GM23338 (cell line): ENCODE results near the gene NAALADL2. TPM values are rescaled to one million over a fixed set of nuclear protein-coding genes. Genes with fewer than 3 reads are reported as not detected.

ENCODE experiments used
- ATAC-seq: fragments of 200-7000 bp; cut with Tn5 transposase; 3 replicates; pipeline ENCODE4 v1.9.1; 2020
- DNase-seq: peaks from one replicate; pipeline ENCODE4 v3.0.0-alpha.2; 2015; ENCODE audit warnings: low spot score
- H2AFZ ChIP-seq: fragments of 200-600 bp; sonication (generic); 2 replicates; pipeline ENCODE4 v1.8.0; 2016; ENCODE audit warnings: antibody characterized with exemption, mild to moderate bottlenecking, moderate library complexity
- H3F3A ChIP-seq: fragments of 200-600 bp; sonication (generic); replicated peaks from 2 replicates; pipeline ENCODE4 v1.8.0; 2017; ENCODE audit warnings: antibody characterized with exemption, mixed run types, low read depth
- H3K27ac ChIP-seq: fragments of 200-600 bp; sonication (generic); 2 replicates; pipeline ENCODE4 v1.6.1; 2016; ENCODE audit warnings: low read depth
- H3K27me3 ChIP-seq: fragments of 200-600 bp; sonication (generic); 2 replicates; pipeline ENCODE4 v1.8.0; 2016; ENCODE audit warnings: mild to moderate bottlenecking, mixed run types, moderate library complexity; ENCODE audit not compliant: insufficient read depth
- H3K36me3 ChIP-seq: fragments of 200-600 bp; sonication (generic); 2 replicates; pipeline ENCODE4 v1.8.0; 2016; ENCODE audit warnings: mild to moderate bottlenecking; ENCODE audit not compliant: insufficient read depth
- H3K4me1 ChIP-seq: fragments of 200-600 bp; sonication (generic); 2 replicates; pipeline ENCODE4 v1.8.0; 2016; ENCODE audit warnings: mild to moderate bottlenecking, moderate library complexity; ENCODE audit not compliant: insufficient read depth
- H3K4me2 ChIP-seq: fragments of 200-600 bp; sonication (generic); 2 replicates; pipeline ENCODE4 v1.7.1; 2017; ENCODE audit warnings: mixed run types
- H3K4me3 ChIP-seq: fragments of 200-600 bp; sonication (generic); 2 replicates; pipeline ENCODE4 v1.6.1; 2016; ENCODE audit warnings: mixed run types
- H3K79me2 ChIP-seq: fragments of 200-600 bp; sonication (generic); replicated peaks from 2 replicates; pipeline ENCODE4 v1.8.0; 2017; ENCODE audit warnings: mild to moderate bottlenecking; ENCODE audit not compliant: insufficient read depth
- H3K9me2 ChIP-seq: fragments of 200-600 bp; sonication (generic); 2 replicates; pipeline ENCODE4 v1.8.0; 2017; ENCODE audit not compliant: insufficient read depth
- H4K20me1 ChIP-seq: fragments of 200-600 bp; sonication (generic); replicated peaks from 2 replicates; pipeline ENCODE4 v1.8.0; 2017; ENCODE audit warnings: mild to moderate bottlenecking; ENCODE audit not compliant: insufficient read depth
- H3K27ac Mint-ChIP-seq: 2 replicates; pipeline ENCODE4 v1.8.0; 2020; ENCODE audit warnings: inconsistent platforms, mild to moderate bottlenecking, moderate library complexity, mixed read lengths
- H3K27me3 Mint-ChIP-seq: 3 replicates; pipeline ENCODE4 v1.8.0; 2022; ENCODE audit warnings: low read depth, mild to moderate bottlenecking, moderate library complexity, mixed read lengths, inconsistent platforms; ENCODE audit not compliant: insufficient read depth, poor library complexity
- H3K36me3 Mint-ChIP-seq: 3 replicates; pipeline ENCODE4 v1.8.0; 2021; ENCODE audit warnings: low read depth, mild to moderate bottlenecking, inconsistent platforms, moderate library complexity, mixed read lengths
- H3K4me1 Mint-ChIP-seq: 3 replicates; pipeline ENCODE4 v1.8.0; 2020; ENCODE audit warnings: mild to moderate bottlenecking, inconsistent platforms, mixed read lengths
- H3K4me3 Mint-ChIP-seq: 3 replicates; pipeline ENCODE4 v1.8.0; 2021; ENCODE audit warnings: moderate library complexity, mild to moderate bottlenecking, inconsistent platforms, mixed read lengths
- H3K9me3 Mint-ChIP-seq: 3 replicates; pipeline ENCODE4 v1.8.0; 2020; ENCODE audit warnings: moderate library complexity, mild to moderate bottlenecking, inconsistent platforms, mixed read lengths
- CREB1 ChIP-seq: fragments of 250-450 bp; sonication (Bioruptor Pico); IDR thresholded peaks from 2 replicates; pipeline ENCODE4 v1.5.0; 2020; ENCODE audit warnings: low read depth, mild to moderate bottlenecking, moderate library complexity
- CTCF ChIP-seq, 2 experiments: fragments of 200-600 bp in 1 of 2; sonication (generic) in 1 of 2; conservative IDR thresholded peaks; 2 replicates each; pipeline versions ENCODE4 v1.5.1 to v1.6.1; 2016 to 2017; ENCODE audit warnings: antibody characterized with exemption in 2 of 2, low read depth in 2 of 2, mild to moderate bottlenecking in 2 of 2, moderate library complexity in 1 of 2
- ETS1 ChIP-seq: IDR thresholded peaks from 2 replicates; pipeline ENCODE4 v1.6.1; 2016; ENCODE audit warnings: antibody characterized with exemption
- EZH2 ChIP-seq: fragments of 200-600 bp; sonication (generic); IDR thresholded peaks from one replicate; pipeline ENCODE4 v1.8.0; 2017; ENCODE audit warnings: antibody characterized with exemption, mild to moderate bottlenecking, low read depth; ENCODE audit not compliant: unreplicated experiment
- EZH2phosphoT487 ChIP-seq: fragments of 200-600 bp; sonication (generic); IDR thresholded peaks from one replicate; pipeline ENCODE4 v1.8.1; 2018; ENCODE audit warnings: antibody characterized with exemption; ENCODE audit not compliant: unreplicated experiment
- JUNB ChIP-seq: IDR thresholded peaks from one replicate; pipeline ENCODE4 v1.6.1; 2016; ENCODE audit warnings: antibody characterized with exemption; ENCODE audit not compliant: unreplicated experiment
- NANOG ChIP-seq: IDR thresholded peaks from 2 replicates; pipeline ENCODE4 v1.6.1; 2016; ENCODE audit warnings: antibody characterized with exemption, borderline replicate concordance
- POLR2AphosphoS5 ChIP-seq: IDR thresholded peaks from 2 replicates; pipeline ENCODE4 v1.6.1; 2016; ENCODE audit warnings: antibody characterized with exemption, low read depth
- STAT1 ChIP-seq: IDR thresholded peaks from one replicate; pipeline ENCODE4 v1.6.1; 2016; ENCODE audit warnings: antibody characterized with exemption; ENCODE audit not compliant: unreplicated experiment
- ZNF114 ChIP-seq: fragments of 250-450 bp; sonication (Bioruptor Pico); IDR thresholded peaks from 2 replicates; pipeline ENCODE4 v1.5.0; 2020; ENCODE audit warnings: mild to moderate bottlenecking, moderate library complexity
- ZNF331 ChIP-seq: fragments of 250-450 bp; sonication (Bioruptor Pico); IDR thresholded peaks from 2 replicates; pipeline ENCODE4 v1.5.0; 2020; ENCODE audit warnings: low read depth, mild to moderate bottlenecking, moderate library complexity
- polyA plus RNA-seq: library from polyadenylated mRNA; unstranded; fragments of >200 nt; fragmentation: Nextera tagmentation; extraction: Ambion mirVana; gene quantifications from 2 replicates; pipeline ENCODE4 v1.2.1, GENCODE V29; 2016
- total RNA-seq: library from RNA; depleted of rRNA; stranded (reverse); fragments of >200 nt; shearing (Covaris generic); gene quantifications from 2 replicates; pipeline ENCODE4 v1.2.3, GENCODE V29; 2014

NAALADL2 gene
- total and polyA plus RNA-seq, 2 experiments from 2014 or later, result 1.6 to 2.6 TPM

- Mint-ChIP-seq H3K9me3 (no peaks in the 10 kb centered on the region; the same call in 2 of the 3 replicates), H3K4me1 (peaks cover 6% of the 10 kb centered on the region), H3K27me3 (peaks cover 1% of the 10 kb centered on the region), H3K4me3 (no peak overlapping the region), H3K27ac (no peak overlapping the region), H3K36me3 (no peaks in the 10 kb centered on the region)
- H3K79me2 ChIP-seq, result no peaks in the 10 kb centered on the region
- H2AFZ ChIP-seq, result 0 out of 2 replicates have a peak overlapping the region, but pooled peaks have one; percentile 33
- ATAC-seq (no peak), DNase-seq (no peak)
- peaks cover 3% of the 10 kb centered on the region; the same call in 1 of the 2 replicates for H3K4me1 ChIP-seq
- no peaks in the 10 kb centered on the region for H4K20me1 ChIP-seq
- TF ChIP-seq JUNB, result no peak
- TF ChIP-seq ZNF331 (CRISPR knock-in tag), result no peak
- no peak for TF ChIP-seq STAT1
- no peak for TF ChIP-seq POLR2AphosphoS5
- TF ChIP-seq CREB1 (CRISPR knock-in tag), result no peak
- no peak for TF ChIP-seq CTCF (conservative IDR thresholded peaks at IDR 0.05; ENCODE audit: low read depth in 2 of 2)
- TF ChIP-seq NANOG, result no peak
- no peak for TF ChIP-seq ZNF114 (CRISPR knock-in tag)
- TF ChIP-seq ETS1, result no peak
- no peaks in the 10 kb centered on the region for H3K9me2 ChIP-seq
- H3F3A ChIP-seq, result no peaks in the 10 kb centered on the region
- H3K27ac ChIP-seq, result no peak overlapping the region
- no peaks in the 10 kb centered on the region for H3K27me3 ChIP-seq
- H3K36me3 ChIP-seq, result no peaks in the 10 kb centered on the region
- no peak overlapping the region for H3K4me3 ChIP-seq
- H3K4me2 ChIP-seq, result no peak overlapping the region
Measured at GRCh38 chr3:175417426-175417825, 558.3 kb downstream of the NAALADL2 start.

GRCh38 chr3:175421902-175422301 is 562.8 kb downstream of the NAALADL2 start:
- Histone ChIP-seq H3K4me1 (peaks cover 3% of the 10 kb centered on the region; the same call in 1 of the 2 replicates), H3K36me3 (no peaks in the 10 kb centered on the region), H4K20me1 (no peaks in the 10 kb centered on the region), H3K27ac (no peak overlapping the region), H3K4me3 (no peak overlapping the region), H3K9me2 (no peaks in the 10 kb centered on the region), H3K79me2 (no peaks in the 10 kb centered on the region), H3K4me2 (no peak overlapping the region), H2AFZ (no peak overlapping the region), H3F3A (no peaks in the 10 kb centered on the region), H3K27me3 (no peaks in the 10 kb centered on the region)
- ATAC-seq (no peak), DNase-seq (no peak)
- no peak overlapping the region for H3K27ac Mint-ChIP-seq
- no peaks in the 10 kb centered on the region for H3K36me3 Mint-ChIP-seq
- H3K27me3 Mint-ChIP-seq, result no peaks in the 10 kb centered on the region
- H3K4me3 Mint-ChIP-seq, result no peak overlapping the region
- no peaks in the 10 kb centered on the region; the same call in 2 of the 3 replicates for H3K9me3 Mint-ChIP-seq
- TF ChIP-seq POLR2AphosphoS5 (no peak), EZH2phosphoT487 (no peak), CTCF (conservative IDR thresholded peaks at IDR 0.05; ENCODE audit: low read depth in 2 of 2) (no peak), EZH2 (no peak), CREB1 (CRISPR knock-in tag) (no peak), ZNF114 (CRISPR knock-in tag) (no peak), NANOG (no peak)
- peaks cover 6% of the 10 kb centered on the region for H3K4me1 Mint-ChIP-seq
